ENCODE measurements around the gene PDK2. TPM values are rescaled to one million over a fixed set of nuclear protein-coding genes. Genes with fewer than 3 reads are reported as not detected.

Gene PDK2
- total and polyA plus RNA-seq, 10 of the 15 experiments (the other 5 are each of a cell fraction or from before 2014, with no cell fraction given) = 0.98 to 22.6 (median 12.3) TPM

DNA sequence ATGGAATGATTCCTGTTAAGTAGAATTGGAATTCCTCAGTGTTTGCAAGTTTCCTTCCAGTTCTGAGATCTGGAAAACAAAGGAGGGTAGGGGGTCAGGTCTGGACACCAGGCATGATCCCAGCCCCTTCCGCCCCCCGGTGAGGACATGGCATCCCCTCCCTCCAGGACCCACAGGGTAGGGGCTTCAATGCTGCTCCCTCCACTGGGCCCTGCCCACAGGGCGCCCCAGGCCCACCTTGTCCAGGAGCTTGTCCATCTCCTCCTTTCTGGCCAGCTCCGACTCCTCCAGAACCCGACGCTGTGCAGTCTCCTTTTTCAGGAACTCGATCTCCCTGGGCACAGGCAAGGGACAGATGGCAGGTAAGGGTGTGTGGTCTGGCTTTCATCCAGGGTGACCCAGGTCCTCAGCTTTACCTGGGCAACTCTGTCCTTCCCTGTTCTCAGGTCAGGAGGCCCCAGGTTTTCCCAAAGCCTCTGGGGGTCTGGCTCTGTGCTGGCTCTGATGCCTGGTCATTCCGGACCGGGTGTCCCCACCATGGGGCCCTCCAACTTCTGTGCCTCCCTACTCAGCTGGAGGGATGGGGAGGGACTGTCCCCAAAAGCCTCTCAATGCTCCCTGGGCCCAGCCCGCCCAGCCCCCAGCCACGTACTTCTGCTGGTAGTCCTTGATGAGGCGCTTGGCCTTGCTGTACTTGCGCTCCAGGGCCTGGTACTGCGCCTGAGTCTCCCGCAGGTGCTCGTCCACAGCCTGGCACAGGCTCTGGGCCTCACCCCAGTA, 40.4 kb downstream of the PDK2 start:
- WGBS (ENCODE audit: insufficient coverage, insufficient replicate concordance, low lambda C conversion rate, missing lambda C conversion rate) = 94% methylated on average over 16 of the region's 16 CpGs
- H2AFZ ChIP-seq (ENCODE audit: control insufficient read depth, low read depth, low read length) = no peak overlapping the region
- DNase-seq (ENCODE audit: low read depth, low spot score) = no peak
- no peak overlapping the region for H3K4me2 ChIP-seq (ENCODE audit: control insufficient read depth, insufficient read depth)
- BruUV-seq (replicated peaks) = no TSS peak
- ATAC-seq = no peak
- peaks cover 11% of the 10 kb centered on the region for H3K4me1 ChIP-seq (ENCODE audit: control insufficient read depth, insufficient read depth, low read length)
- in situ Hi-C loops (cut with MboI) (no loop called here), intact Hi-C loops (cut with micrococcal nuclease; ENCODE audit: unreplicated experiment) (no loop called here)
- no peak overlapping the region for H3K27ac ChIP-seq (ENCODE audit: control insufficient read depth, insufficient read depth)
- H3K36me3 ChIP-seq (ENCODE audit: control insufficient read depth in 2 of 2, insufficient read depth in 2 of 2, low read length in 1 of 2) = peaks cover 41 to 56% of the 10 kb centered on the region in 2 experiments
- TF ChIP-seq POLR2A (IDR thresholded peaks at IDR 0.05; ENCODE audit: low read depth, low read length) = peak; percentile 17; the same call in 1 of the 2 replicates
- TF ChIP-seq, protein P1, sequence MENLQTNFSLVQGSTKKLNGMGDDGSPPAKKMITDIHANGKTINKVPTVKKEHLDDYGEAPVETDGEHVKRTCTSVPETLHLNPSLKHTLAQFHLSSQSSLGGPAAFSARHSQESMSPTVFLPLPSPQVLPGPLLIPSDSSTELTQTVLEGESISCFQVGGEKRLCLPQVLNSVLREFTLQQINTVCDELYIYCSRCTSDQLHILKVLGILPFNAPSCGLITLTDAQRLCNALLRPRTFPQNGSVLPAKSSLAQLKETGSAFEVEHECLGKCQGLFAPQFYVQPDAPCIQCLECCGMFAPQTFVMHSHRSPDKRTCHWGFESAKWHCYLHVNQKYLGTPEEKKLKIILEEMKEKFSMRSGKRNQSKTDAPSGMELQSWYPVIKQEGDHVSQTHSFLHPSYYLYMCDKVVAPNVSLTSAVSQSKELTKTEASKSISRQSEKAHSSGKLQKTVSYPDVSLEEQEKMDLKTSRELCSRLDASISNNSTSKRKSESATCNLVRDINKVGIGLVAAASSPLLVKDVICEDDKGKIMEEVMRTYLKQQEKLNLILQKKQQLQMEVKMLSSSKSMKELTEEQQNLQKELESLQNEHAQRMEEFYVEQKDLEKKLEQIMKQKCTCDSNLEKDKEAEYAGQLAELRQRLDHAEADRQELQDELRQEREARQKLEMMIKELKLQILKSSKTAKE (IDR thresholded peaks at IDR 0.05; ENCODE audit: low read depth, poor library complexity, severe bottlenecking) = no peak
- TF ChIP-seq, protein P2, sequence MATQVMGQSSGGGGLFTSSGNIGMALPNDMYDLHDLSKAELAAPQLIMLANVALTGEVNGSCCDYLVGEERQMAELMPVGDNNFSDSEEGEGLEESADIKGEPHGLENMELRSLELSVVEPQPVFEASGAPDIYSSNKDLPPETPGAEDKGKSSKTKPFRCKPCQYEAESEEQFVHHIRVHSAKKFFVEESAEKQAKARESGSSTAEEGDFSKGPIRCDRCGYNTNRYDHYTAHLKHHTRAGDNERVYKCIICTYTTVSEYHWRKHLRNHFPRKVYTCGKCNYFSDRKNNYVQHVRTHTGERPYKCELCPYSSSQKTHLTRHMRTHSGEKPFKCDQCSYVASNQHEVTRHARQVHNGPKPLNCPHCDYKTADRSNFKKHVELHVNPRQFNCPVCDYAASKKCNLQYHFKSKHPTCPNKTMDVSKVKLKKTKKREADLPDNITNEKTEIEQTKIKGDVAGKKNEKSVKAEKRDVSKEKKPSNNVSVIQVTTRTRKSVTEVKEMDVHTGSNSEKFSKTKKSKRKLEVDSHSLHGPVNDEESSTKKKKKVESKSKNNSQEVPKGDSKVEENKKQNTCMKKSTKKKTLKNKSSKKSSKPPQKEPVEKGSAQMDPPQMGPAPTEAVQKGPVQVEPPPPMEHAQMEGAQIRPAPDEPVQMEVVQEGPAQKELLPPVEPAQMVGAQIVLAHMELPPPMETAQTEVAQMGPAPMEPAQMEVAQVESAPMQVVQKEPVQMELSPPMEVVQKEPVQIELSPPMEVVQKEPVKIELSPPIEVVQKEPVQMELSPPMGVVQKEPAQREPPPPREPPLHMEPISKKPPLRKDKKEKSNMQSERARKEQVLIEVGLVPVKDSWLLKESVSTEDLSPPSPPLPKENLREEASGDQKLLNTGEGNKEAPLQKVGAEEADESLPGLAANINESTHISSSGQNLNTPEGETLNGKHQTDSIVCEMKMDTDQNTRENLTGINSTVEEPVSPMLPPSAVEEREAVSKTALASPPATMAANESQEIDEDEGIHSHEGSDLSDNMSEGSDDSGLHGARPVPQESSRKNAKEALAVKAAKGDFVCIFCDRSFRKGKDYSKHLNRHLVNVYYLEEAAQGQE (IDR thresholded peaks at IDR 0.05; ENCODE audit: low read depth, low read length) = no peak
- H3K9ac ChIP-seq (ENCODE audit: control insufficient read depth, insufficient read depth, low read length) = no peak overlapping the region
- SMC1A ChIA-PET (ENCODE audit: uncharacterized antibody, unreplicated experiment) = no interaction called here
- no peak for FAIRE-seq
- POLR2A ChIA-PET = no interaction called here
- no peak overlapping the region for H3K4me3 ChIP-seq
- peaks cover 15% of the 10 kb centered on the region; the same call in 1 of the 2 replicates for H4K20me1 ChIP-seq (ENCODE audit: control insufficient read depth, insufficient read depth)
- H3K27me3 ChIP-seq (replicated peaks in 1 of 2; ENCODE audit: control insufficient read depth in 2 of 2, insufficient read depth in 2 of 2, low read length in 1 of 2) = no peaks in the 10 kb centered on the region
- RAD21 ChIA-PET (ENCODE audit: unreplicated experiment) = interaction anchor here (0.9 kb wide), 1 partner anchor 28 kb away, joined by 3 read pairs; no protein-coding TSS in a partner anchor
- H3K9me3 ChIP-seq (replicated peaks; ENCODE audit: control insufficient read depth, insufficient read depth, low read length) = no peaks in the 10 kb centered on the region
- peaks cover 2% of the 10 kb centered on the region for H3K79me2 ChIP-seq (ENCODE audit: control insufficient read depth, insufficient read depth, low read length)
- CTCF ChIA-PET = interaction anchor here (1.8 kb wide), 1 partner anchor 42 kb away, joined by 7 read pairs; no protein-coding TSS in a partner anchor
